K562 (cell line): ENCODE measurements around the gene IFNGR1. TPM values are rescaled to one million over a fixed set of nuclear protein-coding genes. Genes with fewer than 3 reads are reported as not detected.

Experiments used
- AFF4 ChIP-seq: sonication (generic); formaldehyde crosslinking; IDR thresholded peaks from 2 replicates; pipeline ENCODE4 v1.8.0; 2023; ENCODE audit warnings: mild to moderate bottlenecking, missing genetic modification reagents
- ATF6 ChIP-seq: sonication (generic); formaldehyde crosslinking; IDR thresholded peaks from 2 replicates; pipeline ENCODE4 v1.4.0; 2020; ENCODE audit warnings: mild to moderate bottlenecking, missing genetic modification reagents
- CCNT2 ChIP-seq: IDR thresholded peaks from 2 replicates; pipeline ENCODE4 v1.6.1; 2011; ENCODE audit warnings: borderline replicate concordance, low read depth, mild to moderate bottlenecking, moderate library complexity, mixed read lengths, low read length; ENCODE audit not compliant: insufficient read length; ENCODE audit errors: extremely low read depth
- E4F1 ChIP-seq: fragments of 250-450 bp; sonication (Bioruptor Pico); IDR thresholded peaks from 2 replicates; pipeline ENCODE4 v1.5.0; 2021; ENCODE audit warnings: mild to moderate bottlenecking, borderline replicate concordance
- MEIS2 ChIP-seq: fragments of 450-650 bp; IDR thresholded peaks from 2 replicates; pipeline ENCODE4 v1.6.1; 2014; ENCODE audit warnings: mild to moderate bottlenecking; ENCODE audit not compliant: partially characterized antibody
- MNT ChIP-seq, 2 experiments: fragments of 450-650 bp; conservative IDR thresholded peaks; 2 replicates each; pipeline ENCODE4 v1.6.1; 2017; ENCODE audit warnings: mild to moderate bottlenecking in 2 of 2, moderate library complexity in 2 of 2
- SP2 ChIP-seq: IDR thresholded peaks from 2 replicates; pipeline ENCODE4 v1.6.1; 2011; ENCODE audit warnings: mild to moderate bottlenecking, low read depth, low read length, moderate library complexity; ENCODE audit not compliant: poor library complexity, severe bottlenecking; ENCODE audit errors: extremely low read depth
- polyA plus RNA-seq, 8 experiments: library from polyadenylated mRNA; depleted of rRNA in 4 of 8; stranded (reverse) in 5 of 8; unstranded in 3 of 8; fragments of >200 nt; fragmentation: Nextera tagmentation in 2 of 8; fragmentation: Illumina TruSeq in 1 of 8; extraction: Ambion mirVana in 2 of 8; extraction: Trizol in 1 of 8; gene quantifications; 2 replicates each; pipeline versions ENCODE4 v1.2.1 to v1.2.3, GENCODE V29; 2011 to 2014; ENCODE audit warnings: inconsistent platforms in 1 of 8, missing spikeins in 1 of 8
- total RNA-seq, 7 experiments: library from RNA; depleted of rRNA in 6 of 7; stranded (reverse); fragments of >200 nt in 6 of 7; fragmentation: Illumina TruSeq in 2 of 7; extraction: Trizol in 2 of 7; gene quantifications; 2 replicates each; pipeline versions ENCODE4 v1.2.1 to v1.2.3, GENCODE V29; 2011 to 2021; ENCODE audit warnings: low replicate concordance in 1 of 7

The IFNGR1 gene
- total and polyA plus RNA-seq, 9 of the 15 experiments (the other 6 are each of a cell fraction or from before 2014, with no cell fraction given), result 14.7 to 47.0 (median 26.7) TPM

- no peak for TF ChIP-seq E4F1 (CRISPR knock-in tag)
- TF ChIP-seq MEIS2, result peak; percentile 2
- TF ChIP-seq ATF6 (CRISPR knock-in tag), result 0 out of 2 replicates have a peak, but pooled peaks have one; percentile 39
- no peak for TF ChIP-seq SP2
- TF ChIP-seq MNT (conservative IDR thresholded peaks at IDR 0.05), result no peak; a peak in 1 of 4 replicates
- 0 out of 2 replicates have a peak, but pooled peaks have one; percentile 48 for TF ChIP-seq AFF4 (CRISPR knock-in tag)
- TF ChIP-seq CCNT2, result no peak
These were observed 1.2 kb downstream of the IFNGR1 start (continued) for GRCh38 chr6:137217801-137218472.
